B cell (primary cell): ENCODE data around the gene FNDC11. TPM values are rescaled to one million over a fixed set of nuclear protein-coding genes. Genes with fewer than 3 reads are reported as not detected.

Experiments used
- ATAC-seq: fragments of 200-7000 bp; cut with Tn5 transposase; one replicate; pipeline ENCODE4 v1.10.0; 2021; ENCODE audit warnings: low read depth, mild to moderate bottlenecking, moderate number of reproducible peaks, moderate library complexity
- CTCF ChIA-PET: fragments of 350-600 bp; sonication (Branson Sonifier 250); formaldehyde crosslinking; loops from one replicate; lab custom pipeline; 2021; ENCODE audit warnings: antibody characterized with exemption, inconsistent platforms; lab: Charles Lee
- POLR2A ChIA-PET: fragments of 350-600 bp; sonication (Branson Sonifier 250); formaldehyde crosslinking; loops from one replicate; lab custom pipeline; 2021; ENCODE audit warnings: antibody characterized with exemption; lab: Charles Lee
- DNase-seq: peaks from one replicate; pipeline ENCODE4 v3.0.0; 2013
- H2AFZ ChIP-seq: 2 replicates; pipeline ENCODE4 v1.6.1; 2012; ENCODE audit warnings: mild to moderate bottlenecking, low read depth, low read length; ENCODE audit not compliant: insufficient read depth, poor library complexity, severe bottlenecking
- H3K27ac ChIP-seq, 2 donors: 1 replicate in 1 of 2; 2 replicates in 1 of 2; pipeline ENCODE4 v1.5.1; 2012 to 2013; ENCODE audit warnings: low read length in 2 of 2, mild to moderate bottlenecking in 2 of 2, moderate library complexity in 1 of 2
- H3K27me3 ChIP-seq, 4 experiments: fragments of 200-600 bp in 1 of 4; sonication (generic) in 1 of 4; replicated peaks in 1 of 4; 1 replicate in 2 of 4; 2 replicates in 2 of 4; pipeline versions ENCODE4 v1.6.1 to v1.7.0; 2013 to 2016; ENCODE audit warnings: low read length in 3 of 4, mild to moderate bottlenecking in 2 of 4, mixed read lengths in 1 of 4, moderate library complexity in 1 of 4; ENCODE audit not compliant: insufficient read depth in 4 of 4, control insufficient read depth in 3 of 4; ENCODE audit errors: control extremely low read depth in 1 of 4
- H3K36me3 ChIP-seq, 2 experiments: replicated peaks in 1 of 2; 1 replicate in 1 of 2; 2 replicates in 1 of 2; pipeline versions ENCODE4 v1.6.1 to v1.7.1; 2013; ENCODE audit warnings: low read length in 1 of 2; ENCODE audit not compliant: insufficient read depth in 2 of 2, control insufficient read depth in 1 of 2; ENCODE audit errors: control extremely low read depth in 1 of 2, extremely low read depth in 1 of 2
- H3K4me1 ChIP-seq, 2 donors: fragments of 200-600 bp in 1 of 2; sonication (generic) in 1 of 2; 1 replicate in 1 of 2; 2 replicates in 1 of 2; pipeline versions ENCODE4 v1.5.1 to v1.6.1; 2013 to 2017; ENCODE audit warnings: low read length in 2 of 2; ENCODE audit not compliant: control insufficient read depth in 2 of 2, insufficient read depth in 2 of 2
- H3K4me2 ChIP-seq: replicated peaks from 2 replicates; pipeline ENCODE3; 2012; ENCODE audit warnings: mild to moderate bottlenecking, low read depth, low read length; ENCODE audit not compliant: poor library complexity, severe bottlenecking
- H3K4me3 ChIP-seq, 5 experiments: fragments of 200-600 bp in 1 of 5; sonication (generic) in 1 of 5; 1 replicate in 3 of 5; 2 replicates in 2 of 5; pipeline versions ENCODE4 v1.5.1 to v1.7.0; 2011 to 2016; ENCODE audit warnings: low read length in 4 of 5, mild to moderate bottlenecking in 4 of 5, low read depth in 2 of 5, control low read depth in 1 of 5, moderate library complexity in 1 of 5; ENCODE audit not compliant: insufficient read depth in 1 of 5; ENCODE audit errors: control extremely low read depth in 1 of 5, extremely low read depth in 1 of 5
- H3K79me2 ChIP-seq: fragments of 200-600 bp; sonication (generic); one replicate; pipeline ENCODE4 v1.6.0; 2016; ENCODE audit warnings: low read length; ENCODE audit not compliant: control insufficient read depth, insufficient read depth
- H3K9ac ChIP-seq: fragments of 200-600 bp; sonication (generic); 2 replicates; pipeline ENCODE4 v1.6.1; 2017; ENCODE audit warnings: mild to moderate bottlenecking, low read length, moderate library complexity
- H3K9me3 ChIP-seq, 3 donors: one replicate each; pipeline versions ENCODE4 v1.6.1 to v1.7.1; 2013; ENCODE audit warnings: low read length in 2 of 3; ENCODE audit not compliant: control insufficient read depth in 2 of 3, insufficient read depth in 1 of 3; ENCODE audit errors: control extremely low read depth in 1 of 3
- H4K20me1 ChIP-seq: 2 replicates; pipeline ENCODE4 v1.6.0; 2012; ENCODE audit warnings: mild to moderate bottlenecking, low read length; ENCODE audit not compliant: insufficient read depth, control insufficient read depth, poor library complexity, severe bottlenecking
- H3K27ac Mint-ChIP-seq: one replicate; pipeline ENCODE4 v1.8.0; 2021; ENCODE audit warnings: mixed read lengths
- H3K27me3 Mint-ChIP-seq: one replicate; pipeline ENCODE4 v1.8.0; 2021; ENCODE audit warnings: mixed read lengths
- H3K4me1 Mint-ChIP-seq: one replicate; pipeline ENCODE4 v1.8.0; 2021; ENCODE audit warnings: mixed read lengths
- H3K4me3 Mint-ChIP-seq: one replicate; pipeline ENCODE4 v1.8.0; 2021; ENCODE audit warnings: mixed read lengths
- H3K9me3 Mint-ChIP-seq: one replicate; pipeline ENCODE4 v1.8.0; 2022; ENCODE audit warnings: mixed read lengths; ENCODE audit not compliant: insufficient read depth
- CTCF ChIP-seq: fragments of 200-600 bp; IDR thresholded peaks from one replicate; pipeline ENCODE4 v1.8.0; 2022; ENCODE audit warnings: antibody characterized with exemption, mild to moderate bottlenecking
- EZH2 ChIP-seq: IDR thresholded peaks from 2 replicates; pipeline ENCODE4 v1.6.1; 2012; ENCODE audit warnings: borderline replicate concordance, low read depth, mild to moderate bottlenecking, moderate library complexity, low read length; ENCODE audit not compliant: insufficient read depth, poor library complexity, severe bottlenecking
- WGBS: methylation state at CpG from one replicate; pipeline ENCODE4 v1.1.5; 2013; ENCODE audit warnings: missing lambda C conversion rate; ENCODE audit not compliant: insufficient coverage; 5-methylcytosine and 5-hydroxymethylcytosine counted together
- intact Hi-C: fragments of 100-400 bp; cut with micrococcal nuclease; formaldehyde crosslinking; loops from one replicate; pipeline ENCODE4 v1.10.0; 2022
- polyA plus RNA-seq: library from polyadenylated mRNA; depleted of rRNA; stranded (reverse); fragments of >200 nt; gene quantifications from 2 replicates; pipeline ENCODE4 v1.2.3, GENCODE V29; 2012
- total RNA-seq, 2 donors: library from RNA; stranded (reverse); fragments of 120-200 nt in 1 of 2; gene quantifications; 1 replicate in 1 of 2; 2 replicates in 1 of 2; pipeline versions ENCODE4 v1.2.3 to v1.2.4, GENCODE V29; 2013 to 2022

FNDC11 gene
- total and polyA plus RNA-seq, 2 donors (not counting 1 experiment from before 2014, with no cell fraction given): 3.8 to 34.2 TPM

GRCh38 chr20:63545814-63546213 lies 8.1 kb upstream of the FNDC11 start:
- no peaks in the 10 kb centered on the region for H4K20me1 ChIP-seq
- H3K4me3 ChIP-seq: no peak overlapping the region
- peaks cover 0 to 8% (median 1%) of the 10 kb centered on the region in 4 experiments for H3K27me3 ChIP-seq
- no peaks in the 10 kb centered on the region for H3K9me3 Mint-ChIP-seq
- TF ChIP-seq EZH2 (no peak), CTCF (no peak)
- H3K27ac ChIP-seq: no peak overlapping the region
- peak overlapping the region; percentile 69 for H3K27ac Mint-ChIP-seq
- H3K4me1 ChIP-seq: peaks cover 44 to 69% of the 10 kb centered on the region in 2 donors
- WGBS: 51% methylated on average over 2 of the region's 6 CpGs
- H3K4me2 ChIP-seq: peak overlapping the region; percentile 24
- no peak overlapping the region for H2AFZ ChIP-seq
- peaks cover 60% of the 10 kb centered on the region for H3K4me1 Mint-ChIP-seq
- ATAC-seq (no peak), DNase-seq (peak; percentile 53)
- intact Hi-C loops: no loop called here
- ChIA-PET POLR2A (no interaction called here), CTCF (interaction anchor here (0.6 to 1.9 kb wide), 2 partner anchors 8 to 388 kb away, joined by 3 to 8 read pairs; partner anchors contain the start of gene PTK6)
- no peak overlapping the region for H3K9ac ChIP-seq
- no peaks in the 10 kb centered on the region for H3K9me3 ChIP-seq
- no peaks in the 10 kb centered on the region for H3K27me3 Mint-ChIP-seq
- no peaks in the 10 kb centered on the region for H3K79me2 ChIP-seq
- no peaks in the 10 kb centered on the region for H3K36me3 ChIP-seq
- H3K4me3 Mint-ChIP-seq: peak overlapping the region; percentile 42

- WGBS: 89% methylated on average over 18 of the region's 20 CpGs
- peak overlapping the region; percentile 46 for H3K27ac Mint-ChIP-seq
Observed at GRCh38 chr20:63546256-63546955, 7.6 kb upstream of the FNDC11 start.

More at GRCh38 chr20:63546256-63546955, 7.6 kb upstream of the FNDC11 start:
- no peak for DNase-seq
- H3K27ac ChIP-seq: no peak overlapping the region
- H2AFZ ChIP-seq: no peak overlapping the region
- no peaks in the 10 kb centered on the region for H3K9me3 Mint-ChIP-seq
- peaks cover 0 to 8% (median 1%) of the 10 kb centered on the region in 4 experiments for H3K27me3 ChIP-seq
- intact Hi-C loops: no loop called here
- H3K27me3 Mint-ChIP-seq: no peaks in the 10 kb centered on the region
- H3K9me3 ChIP-seq: no peaks in the 10 kb centered on the region
- no peaks in the 10 kb centered on the region for H4K20me1 ChIP-seq
- peaks cover 65% of the 10 kb centered on the region for H3K4me1 Mint-ChIP-seq
- peaks cover 44 to 75% of the 10 kb centered on the region in 2 donors for H3K4me1 ChIP-seq
- POLR2A ChIA-PET: interaction anchor here (0.6 kb wide), 1 partner anchor 138 kb away, joined by 3 read pairs; no protein-coding TSS in a partner anchor
- CTCF ChIA-PET: interaction anchor here (1.0 to 1.9 kb wide), 2 partner anchors 8 to 78 kb away, joined by 3 to 8 read pairs; partner anchors contain the start of gene PTK6
- H3K79me2 ChIP-seq: no peaks in the 10 kb centered on the region
- H3K4me2 ChIP-seq: peak overlapping the region; percentile 24
- no peak for TF ChIP-seq EZH2
- TF ChIP-seq CTCF: no peak
- H3K4me3 ChIP-seq: no peak overlapping the region
- no peak overlapping the region for H3K9ac ChIP-seq
- no peak overlapping the region for H3K4me3 Mint-ChIP-seq
- ATAC-seq: no peak
- no peaks in the 10 kb centered on the region for H3K36me3 ChIP-seq
